Gastrocnemius medialis (tissue), 4 donors: Measurements from ENCODE around the gene MAP2K7.

Source experiments
- POLR2A ChIP-seq, 2 donors: fragments of 450-650 bp; IDR thresholded peaks; one replicate each; pipeline ENCODE4 v1.6.1; 2017; ENCODE audit warnings: antibody characterized with exemption in 2 of 2, mild to moderate bottlenecking in 2 of 2, moderate library complexity in 2 of 2
- TF ChIP-seq, protein P1 (sequence below), 5 experiments: fragments of 450-650 bp in 3 of 5; fragments of 200-600 bp in 2 of 5; sonication (generic) in 2 of 5; IDR thresholded peaks in 4 of 5; conservative IDR thresholded peaks in 1 of 5; 1 replicate in 4 of 5; 2 replicates in 1 of 5; pipeline ENCODE4 v1.5.1; 2016 to 2019; ENCODE audit warnings: antibody characterized with exemption in 5 of 5, mild to moderate bottlenecking in 3 of 5, moderate library complexity in 3 of 5

DNA sequence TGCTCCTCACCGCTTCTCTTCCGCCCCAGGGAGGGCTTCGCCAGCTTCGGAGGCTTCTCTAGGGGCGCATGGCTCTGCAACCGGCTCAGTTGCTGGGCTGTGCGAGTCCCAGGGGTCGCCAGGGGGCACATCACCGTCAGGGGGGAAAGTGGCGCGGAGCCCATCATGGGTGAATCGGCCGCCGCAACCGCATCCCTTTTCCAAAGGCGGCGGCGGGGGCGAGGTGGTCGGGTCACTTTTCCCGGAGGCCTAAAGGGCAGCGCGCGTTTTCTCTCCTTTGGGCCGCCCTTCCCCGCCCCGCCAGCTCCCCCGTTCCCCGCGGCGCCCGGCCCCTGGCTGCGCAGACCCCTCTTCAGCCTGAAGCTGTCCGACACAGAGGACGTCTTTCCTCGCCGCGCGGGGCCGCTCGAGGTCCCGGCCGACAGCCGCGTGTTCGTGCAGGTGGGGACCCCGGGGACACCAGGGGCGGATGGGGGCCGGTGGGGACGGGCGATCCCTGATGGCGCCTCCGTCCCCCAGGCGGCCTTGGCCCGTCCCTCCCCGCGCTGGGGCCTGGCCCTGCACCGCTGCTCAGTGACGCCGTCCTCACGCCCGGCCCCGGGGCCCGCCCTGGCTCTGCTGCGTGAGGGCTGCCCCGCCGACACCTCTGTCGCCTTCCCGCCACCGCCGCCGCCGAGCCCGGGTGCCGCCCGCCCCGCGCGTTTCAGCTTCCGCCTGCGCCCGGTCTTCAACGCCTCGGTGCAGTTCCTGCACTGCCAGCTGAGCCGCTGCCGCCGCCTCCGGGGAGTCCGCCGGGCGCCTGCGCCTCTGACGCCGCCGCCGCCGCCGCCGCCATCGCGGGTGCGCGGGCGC, 12.7 kb downstream of the MAP2K7 start:
- TF ChIP-seq, protein P1, sequence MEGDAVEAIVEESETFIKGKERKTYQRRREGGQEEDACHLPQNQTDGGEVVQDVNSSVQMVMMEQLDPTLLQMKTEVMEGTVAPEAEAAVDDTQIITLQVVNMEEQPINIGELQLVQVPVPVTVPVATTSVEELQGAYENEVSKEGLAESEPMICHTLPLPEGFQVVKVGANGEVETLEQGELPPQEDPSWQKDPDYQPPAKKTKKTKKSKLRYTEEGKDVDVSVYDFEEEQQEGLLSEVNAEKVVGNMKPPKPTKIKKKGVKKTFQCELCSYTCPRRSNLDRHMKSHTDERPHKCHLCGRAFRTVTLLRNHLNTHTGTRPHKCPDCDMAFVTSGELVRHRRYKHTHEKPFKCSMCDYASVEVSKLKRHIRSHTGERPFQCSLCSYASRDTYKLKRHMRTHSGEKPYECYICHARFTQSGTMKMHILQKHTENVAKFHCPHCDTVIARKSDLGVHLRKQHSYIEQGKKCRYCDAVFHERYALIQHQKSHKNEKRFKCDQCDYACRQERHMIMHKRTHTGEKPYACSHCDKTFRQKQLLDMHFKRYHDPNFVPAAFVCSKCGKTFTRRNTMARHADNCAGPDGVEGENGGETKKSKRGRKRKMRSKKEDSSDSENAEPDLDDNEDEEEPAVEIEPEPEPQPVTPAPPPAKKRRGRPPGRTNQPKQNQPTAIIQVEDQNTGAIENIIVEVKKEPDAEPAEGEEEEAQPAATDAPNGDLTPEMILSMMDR (IDR thresholded peaks at IDR 0.05 in 4 of 5, conservative IDR thresholded peaks at IDR 0.05 in 1 of 5) = no peak
- TF ChIP-seq POLR2A (IDR thresholded peaks at IDR 0.05) = no peak
